GM08714 (cell line): Measurements from ENCODE around the gene VAV2.

ENCODE experiments used
- H3K4me3 ChIP-seq: fragments of 200-500 bp; sonication (Bioruptor generic); 2 replicates; pipeline ENCODE4 v1.5.1; 2014; ENCODE audit warnings: mild to moderate bottlenecking, low read length, inconsistent platforms
- ZNF274 ChIP-seq: IDR thresholded peaks from 2 replicates; pipeline ENCODE4 v1.6.1; 2012; ENCODE audit warnings: mild to moderate bottlenecking, low read depth, low read length

The VAV2 gene

GRCh38 chr9:133805876-133806622, 186.1 kb downstream of the VAV2 start:
- no peak overlapping the region for H3K4me3 ChIP-seq
- no peak for TF ChIP-seq ZNF274

- no peak overlapping the region for H3K4me3 ChIP-seq
- no peak for TF ChIP-seq ZNF274
Observed at GRCh38 chr9:133804199-133804598, 187.9 kb downstream of the VAV2 start.

DNA sequence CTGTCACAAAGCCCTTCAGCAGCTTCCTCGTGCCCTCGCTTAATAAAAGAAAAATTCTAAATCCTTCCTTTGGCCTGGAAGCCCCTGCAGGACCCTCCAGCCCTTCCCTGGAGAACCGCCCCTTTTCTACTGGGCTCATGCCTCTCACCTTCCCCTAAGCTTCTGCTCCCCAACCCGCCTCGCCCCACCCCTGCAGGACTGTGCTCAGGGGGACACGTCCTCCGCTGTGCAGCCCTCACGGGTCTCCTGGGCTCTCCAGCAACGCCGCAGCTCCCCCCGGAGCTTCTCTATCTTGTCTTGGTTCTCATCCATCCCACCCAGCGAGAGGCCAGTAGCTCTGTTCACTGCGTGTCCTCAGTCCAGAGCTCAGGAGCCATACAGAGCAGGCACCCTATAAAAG, 188.4 kb downstream of the VAV2 start:
- H3K4me3 ChIP-seq, result no peak overlapping the region
- TF ChIP-seq ZNF274, result no peak

GRCh38 chr9:133803028-133803585, 189.0 kb downstream of the VAV2 start:
- no peak overlapping the region for H3K4me3 ChIP-seq
- no peak for TF ChIP-seq ZNF274

GRCh38 chr9:133801739-133802138, 190.4 kb downstream of the VAV2 start:
- H3K4me3 ChIP-seq, result no peak overlapping the region
- TF ChIP-seq ZNF274, result no peak

- TF ChIP-seq ZNF274, result no peak
- no peak overlapping the region for H3K4me3 ChIP-seq
Observed at GRCh38 chr9:133800266-133800665, 191.9 kb downstream of the VAV2 start.

DNA sequence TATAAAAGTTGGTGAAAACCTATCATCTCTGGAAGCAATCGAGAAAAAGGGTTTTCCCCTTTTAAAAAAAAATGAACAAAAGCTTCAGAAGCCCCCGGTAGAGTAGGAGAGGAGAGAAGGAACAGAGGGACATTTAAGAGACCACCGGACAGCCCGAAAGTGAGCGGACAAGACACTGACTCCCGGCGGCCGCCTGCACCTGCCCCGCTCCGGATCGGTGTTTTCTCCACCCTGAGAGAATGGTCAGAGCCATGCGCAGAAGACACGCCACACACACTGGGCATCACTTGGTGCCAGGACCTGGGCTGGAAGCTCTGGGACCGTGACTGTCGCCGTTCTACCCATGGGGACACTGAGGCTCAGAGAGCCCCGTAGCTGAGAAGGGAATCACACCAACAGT, 192.4 kb downstream of the VAV2 start:
- no peak overlapping the region for H3K4me3 ChIP-seq
- no peak for TF ChIP-seq ZNF274

DNA sequence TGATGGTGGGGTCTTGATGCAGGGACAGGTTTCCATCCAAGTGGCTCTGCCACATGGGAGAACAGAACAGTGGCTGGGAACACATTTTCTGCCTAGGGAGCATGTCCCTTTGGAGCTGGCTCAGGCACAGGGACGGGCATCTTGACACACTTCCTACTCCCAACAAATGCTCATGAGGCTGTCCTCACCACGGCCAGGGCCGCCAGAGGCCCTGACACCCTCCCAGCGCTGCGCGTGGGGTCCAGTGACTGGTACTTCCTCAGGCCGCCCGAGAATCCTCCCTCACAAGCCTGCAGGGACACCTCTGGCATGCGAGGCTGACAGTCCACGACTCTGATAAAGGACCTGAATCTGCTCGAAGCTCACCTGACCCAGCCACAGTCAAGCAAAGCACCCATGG, 193.0 kb downstream of the VAV2 start:
- no peak for TF ChIP-seq ZNF274
- no peak overlapping the region for H3K4me3 ChIP-seq

GRCh38 chr9:133798160-133798559, 194.0 kb downstream of the VAV2 start:
- TF ChIP-seq ZNF274, result no peak
- H3K4me3 ChIP-seq, result no peak overlapping the region

- no peak overlapping the region for H3K4me3 ChIP-seq
- no peak for TF ChIP-seq ZNF274
Observed at GRCh38 chr9:133797406-133798105, 194.6 kb downstream of the VAV2 start.

DNA sequence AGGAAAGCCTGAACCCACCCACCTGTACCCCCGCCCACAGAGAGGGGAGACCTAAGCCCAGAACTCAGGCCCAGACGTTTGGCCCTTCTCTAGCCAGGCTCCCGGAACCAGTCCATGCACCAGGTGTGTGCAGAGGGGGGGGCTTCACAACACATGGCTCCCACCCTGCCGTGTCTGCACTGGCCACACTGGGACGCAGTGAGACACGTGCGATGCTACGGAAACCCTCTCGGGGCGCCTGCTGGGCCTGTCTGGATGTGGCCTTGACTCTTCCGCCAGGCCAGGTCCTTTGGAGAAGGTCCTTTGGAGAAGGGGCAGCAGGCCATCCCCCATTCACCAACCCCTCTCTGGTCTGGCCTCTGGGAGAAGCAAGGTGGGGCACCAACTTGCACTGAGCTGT, 195.6 kb downstream of the VAV2 start:
- TF ChIP-seq ZNF274, result no peak
- H3K4me3 ChIP-seq, result no peak overlapping the region

GRCh38 chr9:133795049-133795448, 197.1 kb downstream of the VAV2 start:
- H3K4me3 ChIP-seq, result no peak overlapping the region
- no peak for TF ChIP-seq ZNF274

- H3K4me3 ChIP-seq, result no peak overlapping the region
- TF ChIP-seq ZNF274, result no peak
Observed at GRCh38 chr9:133794016-133794760, 197.9 kb downstream of the VAV2 start.

DNA sequence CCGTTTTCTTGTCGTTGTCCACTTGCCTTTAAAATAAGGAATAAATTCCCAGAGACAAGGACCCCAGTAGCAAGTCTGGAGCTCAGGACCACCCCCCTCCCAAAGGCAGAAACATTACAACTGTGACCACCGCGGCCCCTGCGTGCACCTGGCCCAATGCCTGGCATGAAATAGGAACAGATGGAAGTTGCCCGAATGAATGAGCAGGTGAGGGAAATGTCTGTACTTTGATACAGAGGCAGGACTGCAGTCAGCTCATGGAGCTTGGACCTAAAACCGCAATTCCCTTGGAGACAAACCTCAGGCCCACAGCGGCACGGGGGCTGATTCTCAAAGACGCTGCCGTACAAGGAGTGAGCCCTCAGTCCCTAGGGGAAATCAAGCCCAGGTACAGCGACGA, 198.7 kb downstream of the VAV2 start:
- no peak overlapping the region for H3K4me3 ChIP-seq
- no peak for TF ChIP-seq ZNF274

DNA sequence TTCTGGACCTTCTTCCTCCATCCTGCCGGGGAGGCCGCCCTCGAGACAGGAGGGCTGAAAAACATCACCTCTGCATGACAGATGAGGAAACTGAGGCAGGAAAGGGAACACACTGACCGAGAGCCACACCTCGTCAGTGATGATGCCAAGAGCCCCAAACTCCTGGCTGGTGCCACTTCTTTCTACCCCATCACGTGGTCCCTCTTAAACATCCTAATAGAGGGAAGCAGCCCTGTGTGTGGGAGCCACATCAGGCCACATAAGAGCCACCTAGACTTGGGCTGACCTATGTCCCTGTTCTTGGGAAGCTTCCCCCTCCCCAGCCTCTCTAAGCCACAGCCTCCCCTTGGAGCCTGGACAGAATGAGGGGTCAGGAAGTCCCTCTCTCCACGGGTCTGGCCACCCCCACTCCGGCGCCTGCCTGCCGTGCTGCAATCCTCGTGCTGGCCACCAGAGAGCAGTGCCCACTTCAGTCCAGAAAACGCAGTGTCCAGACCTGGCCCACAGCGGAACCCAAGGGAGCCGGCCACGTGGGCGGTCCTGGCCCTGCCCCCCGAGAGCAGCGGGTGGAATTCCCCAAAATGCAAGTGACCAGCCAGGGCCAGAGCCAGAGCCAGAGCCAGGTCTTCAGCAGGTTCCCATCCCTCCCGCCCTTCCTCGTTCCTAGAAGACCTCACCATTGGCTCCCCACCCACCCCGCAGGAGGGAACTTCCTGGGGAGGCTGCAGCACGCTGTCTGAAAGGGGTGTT, 199.2 kb downstream of the VAV2 start:
- H3K4me3 ChIP-seq, result no peak overlapping the region
- TF ChIP-seq ZNF274, result no peak
